Measurements from ENCODE around the gene CEND1.
A peak's percentile ranks its signal among the peaks of the same experiment; 100 is the strongest.

CEND1 gene

DNA sequence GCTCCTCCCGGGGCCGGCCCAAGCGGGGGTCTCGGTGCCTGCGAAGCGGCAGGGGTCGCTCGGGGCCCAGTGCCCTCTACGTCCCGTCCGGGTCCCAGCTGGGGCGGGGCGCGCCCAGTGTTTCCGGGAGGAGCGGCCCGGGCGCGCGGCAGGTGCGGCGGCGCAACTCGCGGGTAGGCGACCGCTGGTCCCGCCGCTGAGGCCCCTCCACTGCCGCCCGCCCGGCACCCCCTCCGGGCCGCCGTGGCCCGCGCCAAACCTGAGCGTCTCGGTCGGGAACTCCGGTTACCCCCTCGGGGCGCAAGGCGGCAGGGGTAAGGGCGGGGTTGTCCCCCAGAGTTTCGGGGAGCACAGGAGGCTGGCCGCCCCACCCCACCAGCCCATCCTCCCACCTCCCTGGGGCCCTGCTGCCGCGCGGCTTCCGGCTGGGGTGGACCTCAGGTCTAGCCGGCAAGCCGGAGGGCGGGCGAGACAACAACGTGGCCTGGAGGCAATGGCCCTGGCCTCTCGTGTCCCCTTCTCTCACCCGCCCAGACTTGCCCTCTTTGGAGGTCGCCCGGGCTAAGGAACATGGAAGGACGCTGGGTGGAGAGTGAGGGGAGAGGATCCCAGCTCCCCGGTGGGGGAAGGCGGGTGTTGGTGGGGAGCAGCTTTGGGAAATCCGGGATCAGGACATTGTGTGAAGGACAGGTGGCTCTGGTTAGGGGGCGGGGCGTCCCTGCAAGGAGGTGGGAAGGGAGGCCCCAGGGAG lies 37.4 kb upstream of the CEND1 start:
- DNase-seq: no peak

DNA sequence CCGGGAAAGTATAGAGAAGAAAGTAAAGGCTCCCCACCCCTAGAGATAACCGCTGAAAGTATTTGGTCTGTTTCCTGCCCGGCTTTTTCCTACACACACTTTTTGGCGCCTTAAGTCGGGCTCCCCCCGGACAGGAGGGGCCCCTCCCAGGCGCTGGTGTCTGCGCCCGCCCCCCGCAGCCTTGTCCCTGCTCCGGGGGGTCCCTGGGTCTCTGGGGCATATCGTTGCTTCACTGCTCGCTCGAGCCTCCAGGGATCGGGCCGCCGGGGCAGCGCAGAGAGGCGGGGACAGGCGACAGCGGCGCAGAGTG lies 36.9 kb upstream of the CEND1 start:
- DNase-seq: no peak

DNA sequence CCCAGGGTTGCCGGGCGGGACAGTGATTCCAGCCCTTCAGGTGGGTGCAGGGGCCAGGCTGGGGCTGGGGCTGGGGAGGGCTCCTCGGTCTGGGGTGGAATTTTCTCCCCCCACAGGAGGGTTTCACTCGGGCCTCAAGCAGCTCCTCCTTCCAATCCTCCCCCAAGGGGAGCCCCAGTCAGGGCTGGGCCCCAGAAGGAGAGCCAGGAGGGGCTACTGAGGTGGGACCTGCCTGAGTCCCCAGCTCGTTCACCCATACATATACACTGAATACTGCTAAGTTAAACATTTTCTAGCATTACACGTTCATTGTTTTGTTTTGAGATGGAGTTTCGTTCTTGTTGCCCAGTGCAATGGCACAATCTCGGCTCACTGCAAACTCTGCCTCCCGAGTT lies 36.3 kb upstream of the CEND1 start:
- no peak for DNase-seq

DNA sequence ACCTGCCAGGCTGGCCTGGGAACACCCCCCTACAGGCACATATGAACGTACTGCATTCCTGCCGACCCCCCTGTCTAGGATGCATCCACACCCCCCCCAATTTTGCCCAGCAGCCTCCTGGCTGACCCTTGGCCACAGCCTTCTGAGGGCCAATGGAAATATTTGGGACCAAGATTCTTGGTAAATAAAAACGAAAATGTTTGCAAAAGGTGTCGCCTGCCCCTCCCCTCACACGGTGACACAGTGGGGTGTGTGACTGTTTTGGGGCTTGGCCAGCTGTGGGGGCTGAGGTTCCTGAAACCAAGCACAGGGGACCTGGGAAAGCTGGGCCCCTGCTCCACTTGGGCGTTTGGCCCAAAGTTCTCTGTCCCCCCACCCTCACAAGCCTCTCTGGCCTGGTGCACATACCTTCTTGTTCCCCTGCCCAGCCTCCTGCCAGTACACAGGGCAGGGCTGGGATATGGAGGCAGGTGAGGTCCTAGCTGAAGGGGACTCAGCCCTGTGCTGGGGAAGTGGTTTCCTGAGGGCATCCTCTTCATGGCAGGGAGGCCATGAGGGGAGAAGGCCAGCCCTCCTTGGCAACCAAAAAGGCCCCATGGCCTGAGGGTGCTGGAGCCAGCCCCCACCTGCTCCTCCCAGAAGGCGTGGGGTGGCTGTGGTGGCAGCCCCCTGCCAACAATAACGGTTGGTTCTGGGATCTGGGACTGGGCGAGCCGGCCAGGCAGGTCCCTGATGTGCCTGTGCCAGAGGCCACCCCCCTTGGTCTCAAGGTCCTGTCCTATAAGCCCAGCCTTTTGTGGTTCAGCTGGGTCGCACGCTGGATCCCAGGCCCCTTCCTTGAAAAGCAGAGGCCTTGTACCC lies 35.7 kb upstream of the CEND1 start:
- DNase-seq: no peak

DNA sequence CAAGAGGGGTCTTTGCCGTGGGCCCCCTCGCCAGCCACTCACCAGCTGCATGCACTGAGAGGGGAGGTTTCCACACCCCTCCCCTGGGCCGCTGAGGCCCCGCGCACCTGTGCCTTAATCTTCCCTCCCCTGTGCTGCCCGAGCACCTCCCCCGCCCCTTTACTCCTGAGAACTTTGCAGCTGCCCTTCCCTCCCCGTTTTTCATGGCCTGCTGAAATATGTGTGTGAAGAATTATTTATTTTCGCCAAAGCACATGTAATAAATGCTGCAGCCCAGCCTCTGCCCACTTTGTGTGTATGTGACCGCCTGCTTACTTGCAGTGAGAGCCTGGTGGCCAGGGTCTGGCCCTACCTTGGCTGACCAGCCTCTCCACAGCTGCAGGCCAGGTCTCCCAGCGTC lies 35.1 kb upstream of the CEND1 start:
- no peak for DNase-seq

DNA sequence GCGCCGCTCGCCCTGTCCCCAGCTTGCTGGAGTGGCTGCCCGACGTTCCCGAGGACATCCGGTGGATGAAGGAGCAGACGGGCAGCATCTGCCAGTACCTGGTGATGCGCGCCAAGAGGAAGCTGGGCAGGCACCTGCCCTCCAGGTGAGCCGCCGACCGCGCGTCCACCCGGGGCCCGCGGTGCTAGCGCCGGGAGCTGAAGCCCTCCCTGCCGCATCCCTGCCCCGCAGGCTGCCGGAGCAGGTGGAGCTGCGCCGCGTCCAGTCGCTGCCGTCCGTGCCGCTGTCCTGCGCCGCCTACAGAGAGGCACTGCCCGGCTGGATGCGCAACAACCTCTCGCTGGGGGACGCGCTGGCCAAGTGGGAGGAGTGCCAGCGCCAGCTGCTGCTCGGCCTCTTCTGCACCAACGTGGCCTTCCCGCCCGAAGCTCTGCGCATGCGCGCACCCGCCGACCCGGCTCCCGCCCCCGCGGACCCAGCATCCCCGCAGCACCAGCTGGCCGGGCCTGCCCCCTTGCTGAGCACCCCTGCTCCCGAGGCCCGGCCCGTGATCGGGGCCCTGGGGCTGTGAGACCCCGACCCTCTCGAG lies 34.5 kb upstream of the CEND1 start:
- DNase-seq: no peak

DNA sequence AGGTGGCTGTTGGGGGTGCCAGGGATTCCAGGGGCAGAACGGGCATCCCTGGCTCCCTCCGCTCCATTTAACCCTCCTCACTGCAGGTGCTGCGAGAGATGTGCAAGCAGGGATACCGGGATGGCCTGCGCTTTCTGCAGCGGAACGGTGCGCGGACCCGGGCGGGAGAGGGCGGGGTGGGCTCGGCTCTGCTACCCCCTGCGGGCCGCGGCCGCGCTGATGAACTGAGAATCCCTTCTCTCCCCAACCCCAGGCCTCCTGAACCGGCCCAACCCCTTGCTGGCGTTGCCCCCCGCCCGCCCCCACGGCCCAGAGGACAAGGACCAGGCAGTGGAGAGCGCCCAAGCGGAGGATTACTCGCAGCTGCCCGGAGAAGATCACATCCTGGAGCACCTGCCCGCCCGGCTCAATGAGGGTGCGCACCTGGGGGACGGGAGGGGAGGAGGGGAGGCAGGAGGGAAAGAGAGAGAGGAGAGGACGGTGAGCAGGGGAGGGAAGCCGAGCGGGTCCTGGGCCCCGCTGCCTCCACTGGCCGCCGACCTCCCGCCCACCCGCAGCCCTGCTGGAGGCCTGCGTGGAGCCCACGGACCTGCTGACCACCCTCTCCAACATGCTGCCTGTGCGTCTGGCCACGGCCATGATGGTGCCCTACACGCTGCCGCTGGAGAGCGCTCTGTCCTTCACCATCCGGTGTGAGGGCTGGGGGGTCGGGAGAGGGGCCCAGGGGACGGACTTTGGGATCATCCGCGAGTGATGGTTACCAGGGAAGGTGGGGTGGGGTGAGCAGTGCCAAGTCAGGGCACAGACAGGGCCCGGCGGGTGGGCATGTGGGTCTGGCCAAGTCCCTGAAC lies 33.8 kb upstream of the CEND1 start:
- DNase-seq: no peak

DNA sequence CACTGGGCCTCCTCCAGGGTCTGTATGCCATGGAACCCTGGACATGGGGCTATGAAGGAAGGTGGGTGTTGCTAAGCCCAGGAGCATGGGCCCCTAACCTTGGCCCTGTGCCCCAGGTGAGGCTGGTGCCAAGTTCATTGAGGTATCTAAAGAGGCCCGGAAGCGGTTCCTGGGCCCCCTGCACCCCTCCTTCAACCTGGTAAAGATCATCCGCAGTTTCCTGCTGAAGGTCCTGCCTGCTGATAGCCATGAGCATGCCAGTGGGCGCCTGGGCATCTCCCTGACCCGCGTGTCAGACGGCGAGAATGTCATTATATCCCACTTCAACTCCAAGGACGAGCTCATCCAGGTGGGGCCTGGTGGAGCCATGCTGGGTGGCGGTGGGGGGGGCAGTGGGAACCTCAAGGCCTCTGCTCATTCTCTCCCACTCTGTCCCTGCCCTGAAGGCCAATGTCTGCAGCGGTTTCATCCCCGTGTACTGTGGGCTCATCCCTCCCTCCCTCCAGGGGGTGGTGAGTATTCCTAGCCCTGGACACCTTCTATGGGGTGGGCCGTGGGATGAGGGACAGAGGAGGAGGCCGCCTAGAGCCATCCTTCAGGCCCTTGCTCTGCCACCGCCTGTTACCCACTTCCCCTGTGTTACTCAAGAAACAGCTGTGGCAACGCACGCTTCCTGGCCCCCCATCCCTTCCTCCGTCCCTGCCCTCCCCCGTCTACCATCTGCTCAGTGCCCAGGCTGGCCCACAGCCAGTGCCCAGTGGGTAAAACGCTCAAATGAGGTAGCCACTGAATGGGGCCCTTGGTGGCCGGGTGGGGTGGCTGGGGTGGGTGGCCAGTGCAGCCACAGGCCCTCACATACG lies 31.9 kb upstream of the CEND1 start:
- no peak for DNase-seq

DNA sequence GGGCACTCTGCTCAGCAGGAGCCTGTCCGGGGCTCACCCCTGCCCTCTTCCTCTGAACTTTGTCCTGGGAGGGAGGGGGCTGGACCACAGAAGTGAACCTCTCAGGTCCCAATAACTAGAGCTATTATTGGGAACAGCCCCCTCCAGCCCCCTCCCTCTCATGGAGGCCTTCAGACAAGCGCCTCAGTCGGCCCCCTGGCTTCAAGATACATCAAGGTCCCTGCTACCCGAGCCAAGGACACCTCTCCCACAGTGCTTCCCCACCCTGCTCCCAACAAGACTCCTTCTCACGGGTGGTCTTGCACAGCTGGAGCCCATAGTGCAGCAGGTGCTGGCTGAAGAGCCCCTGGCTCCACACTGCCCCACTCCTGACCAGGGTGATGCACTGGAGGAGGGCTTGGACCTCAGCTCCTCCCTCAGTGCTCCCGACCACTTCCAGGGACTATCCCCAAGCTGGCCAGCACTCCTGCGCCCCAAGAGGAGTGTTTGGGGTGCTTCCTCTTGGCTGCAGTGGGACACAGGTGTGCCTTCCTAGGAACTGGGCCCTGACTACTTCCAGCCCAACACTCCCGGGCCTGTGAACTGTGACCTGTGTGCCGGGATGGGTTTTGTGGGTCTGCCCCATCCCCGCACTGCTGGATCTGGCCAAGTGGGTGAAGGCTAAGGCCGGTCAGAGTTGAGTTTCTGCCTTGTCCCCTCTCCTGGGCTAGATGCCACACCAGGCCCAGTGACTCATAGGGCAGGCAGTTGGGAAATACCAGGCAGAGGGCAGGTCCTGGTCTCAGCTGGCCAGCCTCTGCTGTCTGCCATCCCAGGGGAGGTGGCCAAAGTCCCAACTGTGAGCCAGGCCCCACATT lies 31.0 kb upstream of the CEND1 start:
- DNase-seq: peak; percentile 62

DNA sequence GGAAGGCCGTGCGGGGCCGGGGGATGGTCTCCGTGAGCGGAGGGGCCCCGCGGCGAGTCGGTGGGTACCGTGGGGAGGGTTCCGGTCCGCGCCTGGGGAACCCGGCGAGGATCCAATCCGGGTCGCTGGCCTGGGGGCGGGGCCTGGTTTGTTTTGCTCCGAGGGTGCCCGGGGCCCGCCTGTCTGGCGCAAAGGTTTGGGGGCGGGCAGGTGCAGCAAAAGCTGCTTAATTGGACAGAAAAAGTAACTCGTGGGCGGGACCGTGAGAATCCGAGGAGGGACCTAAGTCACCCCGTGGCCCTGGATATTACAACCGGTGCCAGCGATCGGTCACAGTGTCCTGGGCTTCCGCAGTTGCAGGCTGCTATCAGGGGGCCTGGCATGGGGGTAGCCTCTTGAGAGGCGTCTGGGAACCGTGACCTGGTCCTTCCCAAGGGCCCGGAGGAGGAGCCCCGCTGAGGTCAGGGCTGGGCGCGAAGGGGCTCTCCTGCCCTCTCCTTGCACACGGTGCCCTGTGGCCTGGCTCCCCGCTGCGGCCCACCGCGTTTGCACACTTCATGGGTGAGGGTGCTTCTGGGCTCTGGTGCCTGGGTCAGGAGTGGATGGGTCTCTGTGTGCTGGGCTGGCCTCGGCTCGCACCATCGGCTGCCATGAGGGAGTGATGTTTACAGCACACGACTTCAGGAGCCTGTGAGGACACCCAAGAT lies 30.2 kb upstream of the CEND1 start:
- DNase-seq: peak; percentile 69

DNA sequence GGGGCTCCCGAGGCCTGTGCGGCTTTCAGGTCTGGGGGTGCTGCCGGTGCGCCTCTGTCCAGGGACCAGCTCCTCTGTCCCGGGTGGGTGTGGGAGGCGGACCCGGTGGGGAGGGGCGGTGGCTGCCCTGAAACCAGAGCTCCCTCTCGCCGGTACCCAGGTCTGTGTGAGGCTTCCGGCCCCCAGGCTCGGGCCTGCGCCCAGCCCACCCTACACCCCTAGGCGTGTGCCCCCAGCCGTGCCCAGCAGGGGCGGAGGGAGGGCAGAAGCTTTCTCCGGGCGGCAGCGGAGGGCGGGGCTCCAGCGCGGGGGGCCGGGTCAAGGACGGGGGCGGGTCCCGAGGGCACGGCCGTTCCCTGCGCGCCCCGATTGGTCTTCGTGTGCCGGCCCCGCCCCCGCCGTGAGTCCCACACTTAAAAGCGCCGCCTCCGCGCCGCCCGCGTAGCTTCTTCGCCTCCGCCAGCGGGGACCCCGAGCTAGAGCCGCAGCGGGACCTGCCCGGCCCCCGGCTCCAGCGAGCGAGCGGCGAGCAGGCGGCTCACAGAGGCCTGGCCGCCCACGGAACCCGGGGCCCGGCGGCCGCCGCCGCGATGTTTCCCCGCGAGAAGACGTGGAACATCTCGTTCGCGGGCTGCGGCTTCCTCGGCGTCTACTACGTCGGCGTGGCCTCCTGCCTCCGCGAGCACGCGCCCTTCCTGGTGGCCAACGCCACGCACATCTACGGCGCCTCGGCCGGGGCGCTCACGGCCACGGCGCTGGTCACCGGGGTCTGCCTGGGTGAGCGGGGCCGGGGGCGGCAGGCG lies 29.4 kb upstream of the CEND1 start:
- DNase-seq: peak; percentile 87

DNA sequence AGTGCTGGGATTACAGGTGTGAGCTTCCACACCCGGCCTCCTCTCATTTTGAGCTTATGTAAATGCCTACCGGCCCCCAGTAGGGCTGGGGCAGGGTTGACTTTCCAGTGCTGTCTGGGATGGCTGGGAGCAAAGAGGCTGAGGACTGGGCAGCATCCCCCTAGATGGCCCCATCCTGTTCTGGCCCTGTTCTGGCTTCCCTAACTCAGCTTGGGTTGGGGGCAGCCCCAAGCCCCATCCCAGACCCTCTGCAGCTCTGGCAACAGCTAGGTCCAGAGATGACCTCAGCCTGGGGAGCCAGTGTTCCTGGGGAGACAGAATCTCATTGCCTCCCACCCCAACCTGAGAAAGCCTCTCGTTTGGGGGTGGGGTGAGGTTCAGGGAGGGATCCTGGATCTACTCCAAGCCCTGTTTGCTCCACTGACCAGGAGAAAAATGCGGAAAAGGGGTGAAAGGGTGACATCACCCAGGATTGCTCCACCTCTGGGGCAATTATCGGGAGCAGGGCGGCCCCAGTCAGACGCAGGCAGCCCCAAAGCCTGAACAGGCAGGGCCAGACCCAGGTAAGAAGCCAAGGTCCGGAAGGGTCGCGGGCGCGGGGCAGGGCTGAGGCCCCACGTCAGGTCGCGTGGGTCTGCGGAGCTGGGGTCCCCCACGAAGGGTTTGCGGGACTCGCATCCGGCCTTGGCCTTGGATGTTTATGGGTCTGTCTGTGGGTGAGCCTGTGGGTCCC lies 28.7 kb upstream of the CEND1 start, which contains the start of gene PNPLA2:
Gene PNPLA2 (plus strand): TSS at position 519 of the 733 bp plus-strand sequence. CDS start 805 bp downstream, outside the sequence.
- no peak for DNase-seq

DNA sequence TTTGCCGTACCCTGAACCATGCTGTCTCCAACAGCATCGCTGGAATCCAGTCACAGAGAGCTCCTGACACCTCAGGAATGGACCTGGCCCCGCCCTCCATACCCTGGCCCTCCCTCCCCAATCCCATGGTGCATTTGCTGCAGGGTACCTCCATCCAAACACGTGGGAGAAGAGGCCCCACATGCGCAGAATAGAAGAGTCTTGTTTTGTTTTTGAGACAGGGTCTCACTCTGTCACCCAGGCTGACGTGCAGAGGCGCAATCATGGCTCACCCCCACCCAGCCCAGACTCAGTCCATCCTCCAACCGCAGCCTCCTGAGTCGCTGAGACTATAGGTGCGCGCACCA lies 26.5 kb upstream of the CEND1 start:
- no peak for DNase-seq

DNA sequence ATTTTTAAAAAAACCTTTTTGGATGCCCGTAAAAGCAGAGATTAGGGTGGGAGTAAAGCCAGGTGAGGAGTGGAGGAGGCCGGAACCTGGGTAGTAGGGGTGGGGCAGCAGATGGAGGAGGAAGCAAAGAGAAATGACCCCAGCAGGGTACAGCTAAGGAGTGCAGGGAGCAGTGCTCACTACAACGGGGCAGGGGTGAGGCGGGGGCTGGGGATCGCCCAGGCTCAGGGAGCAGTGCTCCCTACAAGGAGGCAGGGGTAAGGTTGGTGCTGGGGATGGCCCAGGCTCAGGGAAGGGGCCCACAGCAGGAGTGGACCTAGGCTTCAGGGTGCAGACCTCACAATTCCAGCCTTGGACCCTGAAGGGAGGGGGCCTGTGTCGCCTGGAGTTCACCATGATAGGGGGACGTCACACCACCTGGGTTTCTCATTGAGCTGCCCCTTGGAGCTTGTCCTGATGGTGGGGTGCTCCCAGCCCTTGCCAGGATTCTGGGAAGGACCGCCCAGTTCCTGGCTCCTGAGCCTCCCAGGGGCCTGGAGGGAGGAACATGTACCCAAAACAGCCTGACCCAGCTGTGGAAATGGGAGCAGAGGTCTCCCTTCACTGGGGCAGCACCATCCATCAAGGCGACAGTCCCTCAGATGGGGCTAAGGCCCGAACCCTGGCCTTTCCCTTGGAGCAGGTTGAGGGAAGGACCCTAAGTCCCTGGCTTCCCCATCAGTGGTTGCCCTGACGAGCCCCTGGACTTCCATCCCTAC lies 26.0 kb upstream of the CEND1 start:
- no peak for DNase-seq

DNA sequence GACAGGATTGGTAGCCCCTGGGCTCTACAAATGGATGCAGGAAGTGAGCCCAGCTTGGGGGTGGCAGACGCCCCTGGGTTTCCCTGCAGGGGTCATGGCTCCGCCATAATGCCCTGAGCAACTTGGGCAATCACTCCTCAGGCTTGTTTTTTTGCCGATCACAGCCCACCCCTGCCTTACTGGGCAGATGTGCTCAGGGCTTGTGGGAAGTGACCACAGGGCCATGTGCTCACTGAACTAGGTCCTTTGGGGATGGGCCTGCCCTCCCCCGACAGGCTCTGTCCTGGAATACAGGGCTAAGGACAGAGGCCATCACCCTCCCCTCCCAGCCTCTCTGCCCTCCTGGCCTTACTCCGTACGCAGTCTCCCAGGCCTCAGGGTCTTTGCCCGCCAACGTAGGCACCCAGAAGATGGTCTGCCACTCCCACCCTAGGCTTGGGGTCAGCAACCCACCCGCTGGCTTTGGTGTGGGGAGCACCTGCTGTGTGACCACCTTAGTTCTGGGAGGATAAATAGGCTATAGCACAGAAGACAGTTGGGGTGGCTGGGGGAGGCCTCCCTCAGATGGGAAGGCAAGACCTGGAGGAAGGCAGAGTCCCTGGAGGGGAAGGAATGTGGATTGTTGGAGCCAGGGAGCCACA lies 23.7 kb upstream of the CEND1 start:
- no peak for DNase-seq

DNA sequence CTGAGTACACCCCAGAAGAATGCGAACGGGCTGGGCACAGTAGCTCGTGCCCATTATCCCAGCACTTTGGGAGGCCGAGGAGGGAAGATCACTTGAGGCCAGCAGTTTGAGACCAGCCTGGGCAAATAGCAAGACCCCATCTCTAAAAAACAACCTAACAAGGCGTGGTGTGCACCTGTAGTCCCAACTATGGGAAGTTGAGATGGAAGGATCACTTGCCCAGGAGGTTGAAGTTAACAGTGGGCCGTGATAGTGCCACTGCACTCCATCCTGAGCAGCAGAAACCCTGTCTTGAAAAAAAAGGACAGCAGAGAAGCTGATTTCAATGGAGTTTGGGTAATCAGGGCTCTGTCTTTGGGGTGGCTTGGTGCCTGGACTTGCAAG lies 23.2 kb upstream of the CEND1 start:
- DNase-seq: no peak

DNA sequence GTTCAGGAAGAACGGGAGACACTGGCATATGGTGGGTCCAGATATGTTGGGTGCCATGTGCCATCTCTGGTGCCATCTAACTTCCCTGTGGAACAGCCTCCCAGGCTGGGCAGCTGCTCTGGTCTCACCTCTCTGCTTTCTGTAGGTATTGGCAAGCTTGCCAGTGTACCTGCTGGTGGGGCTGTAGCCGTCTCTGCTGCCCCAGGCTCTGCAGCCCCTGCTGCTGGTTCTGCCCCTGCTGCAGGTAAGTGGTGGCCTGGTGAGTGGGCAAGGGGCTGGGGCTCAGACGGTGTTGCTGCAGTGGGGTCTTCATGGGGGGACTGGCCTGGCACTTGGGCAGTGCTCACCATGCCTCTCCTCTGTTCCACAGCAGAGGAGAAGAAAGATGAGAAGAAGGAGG lies 22.5 kb upstream of the CEND1 start:
- DNase-seq: no peak
